ENCODE measurements around the gene DNM2.

The DNM2 gene

GRCh38 chr19:10699650-10700335 lies 18.1 kb upstream of the DNM2 start:
- no peak for TF ChIP-seq TAF1 (IDR thresholded peaks at IDR 0.05; ENCODE audit: borderline replicate concordance, insufficient read depth, low read length)
- TF ChIP-seq FOXP2 (optimal IDR thresholded peaks at IDR 0.05; ENCODE audit: borderline replicate concordance, extremely low read depth, extremely low read length, insufficient read depth): no peak

GRCh38 chr19:10701955-10702525 lies 15.8 kb upstream of the DNM2 start:
- no peak for TF ChIP-seq FOXP2 (optimal IDR thresholded peaks at IDR 0.05; ENCODE audit: borderline replicate concordance, extremely low read depth, extremely low read length, insufficient read depth)
- TF ChIP-seq REST (IDR thresholded peaks at IDR 0.05; ENCODE audit: insufficient read depth in 1 of 2, low read depth in 2 of 2, low read length in 2 of 2): peak; percentile 74 to 84

GRCh38 chr19:10706990-10707389 lies 10.9 kb upstream of the DNM2 start:
- TF ChIP-seq FOXP2 (optimal IDR thresholded peaks at IDR 0.05; ENCODE audit: borderline replicate concordance, extremely low read depth, extremely low read length, insufficient read depth) (no peak), TAF1 (IDR thresholded peaks at IDR 0.05; ENCODE audit: borderline replicate concordance, insufficient read depth, low read length) (no peak), SIN3A (IDR thresholded peaks at IDR 0.05; ENCODE audit: borderline replicate concordance, insufficient read depth, low read length) (no peak), REST (IDR thresholded peaks at IDR 0.05; ENCODE audit: insufficient read depth in 1 of 2, low read depth in 2 of 2, low read length in 2 of 2) (no peak), POLR2AphosphoS5 (IDR thresholded peaks at IDR 0.05; ENCODE audit: low read depth, low read length) (no peak)

- TF ChIP-seq REST (IDR thresholded peaks at IDR 0.05; ENCODE audit: insufficient read depth in 1 of 2, low read depth in 2 of 2, low read length in 2 of 2) (no peak), FOXP2 (optimal IDR thresholded peaks at IDR 0.05; ENCODE audit: borderline replicate concordance, extremely low read depth, extremely low read length, insufficient read depth) (no peak), TAF1 (IDR thresholded peaks at IDR 0.05; ENCODE audit: borderline replicate concordance, insufficient read depth, low read length) (no peak), POLR2AphosphoS5 (IDR thresholded peaks at IDR 0.05; ENCODE audit: low read depth, low read length) (no peak)
These were observed 10.4 kb upstream of the DNM2 start for GRCh38 chr19:10707440-10707839.

- no peak for TF ChIP-seq TAF1 (IDR thresholded peaks at IDR 0.05; ENCODE audit: borderline replicate concordance, insufficient read depth, low read length)
- TF ChIP-seq SIN3A (IDR thresholded peaks at IDR 0.05; ENCODE audit: borderline replicate concordance, insufficient read depth, low read length): no peak
- no peak for TF ChIP-seq FOXP2 (optimal IDR thresholded peaks at IDR 0.05; ENCODE audit: borderline replicate concordance, extremely low read depth, extremely low read length, insufficient read depth)
- no peak for TF ChIP-seq REST (IDR thresholded peaks at IDR 0.05; ENCODE audit: insufficient read depth in 1 of 2, low read depth in 2 of 2, low read length in 2 of 2)
- no peak for TF ChIP-seq POLR2AphosphoS5 (IDR thresholded peaks at IDR 0.05; ENCODE audit: low read depth, low read length)
These were observed 9.6 kb upstream of the DNM2 start for GRCh38 chr19:10708291-10708690.
